ENCODE measurements around the gene DFFA.

Gene DFFA

DNA sequence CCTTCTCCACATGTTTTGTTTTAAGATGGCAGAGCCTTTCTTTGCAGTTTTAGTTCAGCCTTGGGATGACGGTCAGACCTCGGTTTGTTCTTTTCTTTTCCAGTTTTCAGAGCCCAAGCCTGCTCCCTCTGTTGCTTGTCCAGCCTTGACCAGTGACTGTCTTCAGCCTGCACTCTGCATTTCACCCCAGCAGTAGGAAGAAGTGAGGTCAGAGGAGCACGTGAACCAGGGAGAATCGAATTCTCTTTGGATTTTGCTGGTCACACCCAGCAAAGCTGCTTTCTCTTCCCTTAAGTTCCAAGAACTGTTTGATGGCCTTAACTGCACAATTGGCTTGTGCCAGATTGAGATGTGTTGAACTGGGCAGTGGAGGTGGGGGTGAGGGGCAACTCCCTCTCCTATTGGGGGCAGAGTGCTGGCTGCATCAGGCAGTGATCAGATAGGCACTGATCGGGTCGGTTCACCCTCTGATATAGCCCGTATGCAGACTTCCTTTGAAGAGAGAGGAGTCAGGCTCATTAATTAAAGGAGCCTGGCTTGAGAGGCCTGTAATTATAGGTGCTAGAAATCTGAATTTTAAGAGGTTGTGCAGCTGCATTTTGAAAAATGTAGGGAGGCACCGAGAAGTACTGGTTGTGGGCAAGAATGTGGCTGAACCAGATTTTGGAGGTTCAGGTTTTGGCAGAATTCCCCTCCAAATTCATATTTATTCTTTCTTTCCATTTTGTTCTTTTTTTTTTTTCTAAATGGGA, 44.8 kb upstream of the DFFA start:
- in situ Hi-C loops (cut with MboI; ENCODE audit: low sequenced_read_pairs, unreplicated experiment), result loop anchor here (25.0 kb wide), 2 partner anchors 345 to 420 kb away; no protein-coding TSS in a partner anchor
- no peak for DNase-seq (ENCODE audit: low spot score)
- TF ChIP-seq, protein P1, sequence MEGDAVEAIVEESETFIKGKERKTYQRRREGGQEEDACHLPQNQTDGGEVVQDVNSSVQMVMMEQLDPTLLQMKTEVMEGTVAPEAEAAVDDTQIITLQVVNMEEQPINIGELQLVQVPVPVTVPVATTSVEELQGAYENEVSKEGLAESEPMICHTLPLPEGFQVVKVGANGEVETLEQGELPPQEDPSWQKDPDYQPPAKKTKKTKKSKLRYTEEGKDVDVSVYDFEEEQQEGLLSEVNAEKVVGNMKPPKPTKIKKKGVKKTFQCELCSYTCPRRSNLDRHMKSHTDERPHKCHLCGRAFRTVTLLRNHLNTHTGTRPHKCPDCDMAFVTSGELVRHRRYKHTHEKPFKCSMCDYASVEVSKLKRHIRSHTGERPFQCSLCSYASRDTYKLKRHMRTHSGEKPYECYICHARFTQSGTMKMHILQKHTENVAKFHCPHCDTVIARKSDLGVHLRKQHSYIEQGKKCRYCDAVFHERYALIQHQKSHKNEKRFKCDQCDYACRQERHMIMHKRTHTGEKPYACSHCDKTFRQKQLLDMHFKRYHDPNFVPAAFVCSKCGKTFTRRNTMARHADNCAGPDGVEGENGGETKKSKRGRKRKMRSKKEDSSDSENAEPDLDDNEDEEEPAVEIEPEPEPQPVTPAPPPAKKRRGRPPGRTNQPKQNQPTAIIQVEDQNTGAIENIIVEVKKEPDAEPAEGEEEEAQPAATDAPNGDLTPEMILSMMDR (IDR thresholded peaks at IDR 0.05; ENCODE audit: borderline replicate concordance, control extremely low read depth, extremely low read depth, insufficient read depth, missing control alignments), result no peak

GRCh38 chr1:10515976-10516750, 43.8 kb upstream of the DFFA start:
- DNase-seq (ENCODE audit: low spot score), result no peak
- TF ChIP-seq, protein P1 (IDR thresholded peaks at IDR 0.05; ENCODE audit: borderline replicate concordance, control extremely low read depth, extremely low read depth, insufficient read depth, missing control alignments), result no peak
- in situ Hi-C loops (cut with MboI; ENCODE audit: low sequenced_read_pairs, unreplicated experiment), result loop anchor here (25.0 kb wide), 2 partner anchors 346 to 421 kb away; no protein-coding TSS in a partner anchor

GRCh38 chr1:10515301-10515975, 43.1 kb upstream of the DFFA start:
- DNase-seq (ENCODE audit: low spot score), result no peak
- TF ChIP-seq, protein P1 (IDR thresholded peaks at IDR 0.05; ENCODE audit: borderline replicate concordance, control extremely low read depth, extremely low read depth, insufficient read depth, missing control alignments), result no peak
- in situ Hi-C loops (cut with MboI; ENCODE audit: low sequenced_read_pairs, unreplicated experiment), result loop anchor here (25.0 kb wide), 2 partner anchors 347 to 422 kb away; no protein-coding TSS in a partner anchor

GRCh38 chr1:10514490-10515235, 42.3 kb upstream of the DFFA start:
- in situ Hi-C loops (cut with MboI; ENCODE audit: low sequenced_read_pairs, unreplicated experiment), result loop anchor here (25.0 kb wide), 2 partner anchors 348 to 423 kb away; no protein-coding TSS in a partner anchor
- no peak for DNase-seq (ENCODE audit: low spot score)
- TF ChIP-seq, protein P1 (IDR thresholded peaks at IDR 0.05; ENCODE audit: borderline replicate concordance, control extremely low read depth, extremely low read depth, insufficient read depth, missing control alignments), result no peak

GRCh38 chr1:10513199-10513598, 40.9 kb upstream of the DFFA start:
- DNase-seq (ENCODE audit: low spot score), result no peak
- in situ Hi-C loops (cut with MboI; ENCODE audit: low sequenced_read_pairs, unreplicated experiment), result loop anchor here (25.0 kb wide), 2 partner anchors 349 to 424 kb away; no protein-coding TSS in a partner anchor
- TF ChIP-seq, protein P1 (IDR thresholded peaks at IDR 0.05; ENCODE audit: borderline replicate concordance, control extremely low read depth, extremely low read depth, insufficient read depth, missing control alignments), result no peak
